HEK293 (cell line): ENCODE measurements around the gene ANXA4.

Source experiments
- CTCF ChIA-PET: fragments of 350-600 bp; formaldehyde crosslinking; extraction: SDS; loops from one replicate; lab custom pipeline; 2021; ENCODE audit warnings: antibody characterized with exemption; lab: Yijun Ruan, JAX
- POLR2A ChIA-PET: fragments of 300-600 bp; formaldehyde crosslinking; extraction: SDS; loops from one replicate; lab custom pipeline; 2020; ENCODE audit warnings: antibody characterized with exemption, inconsistent platforms; lab: Yijun Ruan, JAX
- H3K27ac ChIP-seq: fragments of 200-500 bp; sonication (Bioruptor generic); 2 replicates; pipeline ENCODE4 v1.5.1; 2014; ENCODE audit warnings: low read depth, low read length, control low read depth, inconsistent platforms; ENCODE audit errors: extremely low read depth
- H3K36me3 ChIP-seq, 2 experiments: fragments of 200-500 bp in 1 of 2; sonication (Bioruptor generic) in 1 of 2; 1 replicate in 1 of 2; 2 replicates in 1 of 2; pipeline ENCODE4 v1.5.1; 2014 to 2017; ENCODE audit warnings: inconsistent platforms in 2 of 2, low read length in 2 of 2; ENCODE audit not compliant: control insufficient read depth in 2 of 2, insufficient read depth in 1 of 2
- H3K4me1 ChIP-seq: fragments of 200-500 bp; sonication (Bioruptor generic); 2 replicates; pipeline ENCODE4 v1.5.1; 2014; ENCODE audit warnings: mild to moderate bottlenecking, low read length, inconsistent platforms; ENCODE audit not compliant: control insufficient read depth, insufficient read depth
- H3K4me3 ChIP-seq: 2 replicates; pipeline ENCODE4 v1.5.1; 2011; ENCODE audit warnings: low read depth, mild to moderate bottlenecking, control low read depth, low read length, moderate library complexity
- H3K9me3 ChIP-seq: fragments of 200-500 bp; sonication (Bioruptor generic); 2 replicates; pipeline ENCODE4 v1.5.1; 2014; ENCODE audit warnings: low read depth, low read length, inconsistent platforms; ENCODE audit not compliant: control insufficient read depth, insufficient read depth
- HOXD13 ChIP-seq: sonication (generic); formaldehyde crosslinking; IDR thresholded peaks from 2 replicates; pipeline ENCODE4 v1.8.0; 2022; ENCODE audit warnings: missing genetic modification reagents, borderline replicate concordance
- IKZF3 ChIP-seq: fragments of 450-650 bp; IDR thresholded peaks from 2 replicates; pipeline ENCODE4 v1.5.0; 2018; ENCODE audit warnings: missing biosample characterization, mild to moderate bottlenecking, missing genetic modification characterization, moderate library complexity
- KLF16 ChIP-seq: fragments of 450-650 bp; formaldehyde crosslinking; IDR thresholded peaks from 2 replicates; pipeline ENCODE4 v1.5.1; 2017; ENCODE audit warnings: missing biosample characterization, missing genetic modification characterization
- PBX3 ChIP-seq: sonication (generic); formaldehyde crosslinking; IDR thresholded peaks from 2 replicates; pipeline ENCODE4 v1.8.1; 2022; ENCODE audit warnings: mild to moderate bottlenecking, moderate library complexity, missing genetic modification reagents
- REPIN1 ChIP-seq: fragments of 450-650 bp; formaldehyde crosslinking; IDR thresholded peaks from 2 replicates; pipeline ENCODE4 v1.5.1; 2017; ENCODE audit warnings: missing biosample characterization, missing genetic modification characterization, low read depth
- YY1 ChIP-seq: fragments of 450-650 bp; formaldehyde crosslinking; IDR thresholded peaks from 2 replicates; pipeline ENCODE4 v1.5.1; 2018; ENCODE audit warnings: missing biosample characterization, missing genetic modification characterization
- ZBTB26 ChIP-seq: fragments of 450-650 bp; formaldehyde crosslinking; optimal IDR thresholded peaks from 2 replicates; pipeline ENCODE3; 2016; ENCODE audit warnings: missing biosample characterization, mild to moderate bottlenecking, missing genetic modification characterization
- ZFP69B ChIP-seq: fragments of 450-650 bp; formaldehyde crosslinking; IDR thresholded peaks from 2 replicates; pipeline ENCODE4 v1.5.1; 2016; ENCODE audit warnings: missing biosample characterization, missing genetic modification characterization
- ZNF132 ChIP-seq: fragments of 450-650 bp; formaldehyde crosslinking; IDR thresholded peaks from 2 replicates; pipeline ENCODE4 v1.5.1; 2017; ENCODE audit warnings: missing biosample characterization, missing genetic modification characterization, borderline replicate concordance
- ZNF214 ChIP-seq: fragments of 450-650 bp; formaldehyde crosslinking; IDR thresholded peaks from 2 replicates; pipeline ENCODE4 v1.5.1; 2017; ENCODE audit warnings: missing biosample characterization, mild to moderate bottlenecking, missing genetic modification characterization, borderline replicate concordance
- ZNF221 ChIP-seq: fragments of 450-650 bp; formaldehyde crosslinking; IDR thresholded peaks from 2 replicates; pipeline ENCODE4 v1.5.1; 2017; ENCODE audit warnings: missing biosample characterization, missing genetic modification characterization, borderline replicate concordance
- ZNF26 ChIP-seq: fragments of 450-650 bp; formaldehyde crosslinking; IDR thresholded peaks from 2 replicates; pipeline ENCODE4 v1.5.1; 2016; ENCODE audit warnings: missing biosample characterization, missing genetic modification characterization
- ZNF404 ChIP-seq: fragments of 450-650 bp; formaldehyde crosslinking; IDR thresholded peaks from 2 replicates; pipeline ENCODE4 v1.5.1; 2017; ENCODE audit warnings: missing biosample characterization, missing genetic modification characterization
- ZNF426 ChIP-seq: fragments of 450-650 bp; formaldehyde crosslinking; IDR thresholded peaks from 2 replicates; pipeline ENCODE4 v1.5.1; 2017; ENCODE audit warnings: missing biosample characterization, missing genetic modification characterization, mild to moderate bottlenecking, inconsistent platforms, moderate library complexity
- ZNF48 ChIP-seq: fragments of 450-650 bp; formaldehyde crosslinking; IDR thresholded peaks from 2 replicates; pipeline ENCODE4 v1.5.1; 2016; ENCODE audit warnings: missing biosample characterization, missing genetic modification characterization
- ZNF521 ChIP-seq: fragments of 450-650 bp; formaldehyde crosslinking; IDR thresholded peaks from 2 replicates; pipeline ENCODE4 v1.5.1; 2017; ENCODE audit warnings: missing biosample characterization, mild to moderate bottlenecking, missing genetic modification characterization
- ZNF529 ChIP-seq: fragments of 450-650 bp; formaldehyde crosslinking; IDR thresholded peaks from 2 replicates; pipeline ENCODE4 v1.5.1; 2017; ENCODE audit warnings: missing genetic modification characterization, missing biosample characterization; ENCODE audit not compliant: insufficient replicate concordance
- ZNF549 ChIP-seq: fragments of 450-650 bp; IDR thresholded peaks from 2 replicates; pipeline ENCODE4 v1.5.1; 2018; ENCODE audit warnings: missing biosample characterization, missing genetic modification characterization, mild to moderate bottlenecking, inconsistent platforms, moderate library complexity
- ZNF654 ChIP-seq: fragments of 450-650 bp; formaldehyde crosslinking; IDR thresholded peaks from 2 replicates; pipeline ENCODE4 v1.5.1; 2016; ENCODE audit warnings: low read depth, missing biosample characterization, missing genetic modification characterization
- ZNF677 ChIP-seq: fragments of 450-650 bp; IDR thresholded peaks from 2 replicates; pipeline ENCODE4 v1.5.0; 2018; ENCODE audit warnings: missing biosample characterization, mild to moderate bottlenecking, missing genetic modification characterization, moderate library complexity
- ZNF701 ChIP-seq: fragments of 450-650 bp; formaldehyde crosslinking; IDR thresholded peaks from 2 replicates; pipeline ENCODE4 v1.5.1; 2016; ENCODE audit warnings: missing biosample characterization, missing genetic modification characterization
- TF ChIP-seq, protein P1 (sequence below): fragments of 450-650 bp; formaldehyde crosslinking; IDR thresholded peaks from 2 replicates; pipeline ENCODE4 v1.5.1; 2016; ENCODE audit warnings: missing biosample characterization, missing genetic modification characterization
- TF ChIP-seq, protein P2 (sequence below): fragments of 450-650 bp; formaldehyde crosslinking; IDR thresholded peaks from 2 replicates; pipeline ENCODE4 v1.5.1; 2017; ENCODE audit warnings: missing biosample characterization, missing genetic modification characterization
- TF ChIP-seq, protein P3 (sequence below): fragments of 450-650 bp; formaldehyde crosslinking; IDR thresholded peaks from 2 replicates; pipeline ENCODE4 v1.5.1; 2017; ENCODE audit warnings: missing biosample characterization, missing genetic modification characterization

Gene ANXA4

GRCh38 chr2:69837533-69837932 lies 95.6 kb downstream of the ANXA4 start:
- ChIA-PET CTCF (interaction anchor here (0.6 to 3.5 kb wide), 2 partner anchors 112 to 115 kb away, joined by 3 to 9 read pairs; no protein-coding TSS in a partner anchor), POLR2A (interaction anchor here (0.7 kb wide), 1 partner anchor 111 kb away, joined by 3 read pairs; no protein-coding TSS in a partner anchor)
- H3K4me1 ChIP-seq = peaks cover 6% of the 10 kb centered on the region
- H3K27ac ChIP-seq = no peak overlapping the region
- H3K36me3 ChIP-seq = peaks cover 16 to 39% of the 10 kb centered on the region in 2 experiments; a peak in 2 of 3 replicates
- no peak overlapping the region for H3K4me3 ChIP-seq
- TF ChIP-seq ZNF404 (no peak), ZBTB26 (tag by site-specific recombination) (no peak), ZNF426 (tag by site-specific recombination) (no peak), ZNF654 (no peak)
- TF ChIP-seq, protein P1, sequence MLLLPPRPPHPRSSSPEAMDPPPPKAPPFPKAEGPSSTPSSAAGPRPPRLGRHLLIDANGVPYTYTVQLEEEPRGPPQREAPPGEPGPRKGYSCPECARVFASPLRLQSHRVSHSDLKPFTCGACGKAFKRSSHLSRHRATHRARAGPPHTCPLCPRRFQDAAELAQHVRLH (tag by site-specific recombination) = no peak
- TF ChIP-seq, protein P2, sequence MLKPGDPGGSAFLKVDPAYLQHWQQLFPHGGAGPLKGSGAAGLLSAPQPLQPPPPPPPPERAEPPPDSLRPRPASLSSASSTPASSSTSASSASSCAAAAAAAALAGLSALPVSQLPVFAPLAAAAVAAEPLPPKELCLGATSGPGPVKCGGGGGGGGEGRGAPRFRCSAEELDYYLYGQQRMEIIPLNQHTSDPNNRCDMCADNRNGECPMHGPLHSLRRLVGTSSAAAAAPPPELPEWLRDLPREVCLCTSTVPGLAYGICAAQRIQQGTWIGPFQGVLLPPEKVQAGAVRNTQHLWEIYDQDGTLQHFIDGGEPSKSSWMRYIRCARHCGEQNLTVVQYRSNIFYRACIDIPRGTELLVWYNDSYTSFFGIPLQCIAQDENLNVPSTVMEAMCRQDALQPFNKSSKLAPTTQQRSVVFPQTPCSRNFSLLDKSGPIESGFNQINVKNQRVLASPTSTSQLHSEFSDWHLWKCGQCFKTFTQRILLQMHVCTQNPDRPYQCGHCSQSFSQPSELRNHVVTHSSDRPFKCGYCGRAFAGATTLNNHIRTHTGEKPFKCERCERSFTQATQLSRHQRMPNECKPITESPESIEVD = no peak
- no peaks in the 10 kb centered on the region for H3K9me3 ChIP-seq

- no peak for TF ChIP-seq ZNF132 (tag by site-specific recombination)
- TF ChIP-seq IKZF3 (tag by site-specific recombination) = no peak
- TF ChIP-seq ZNF48 (tag by site-specific recombination) = no peak
- no peak for TF ChIP-seq ZNF549 (tag by site-specific recombination)
- TF ChIP-seq ZNF529 (tag by site-specific recombination) = no peak
- no peak for TF ChIP-seq ZNF214 (tag by site-specific recombination)
- TF ChIP-seq HOXD13 (CRISPR knock-in tag) = no peak
- no peak for TF ChIP-seq ZFP69B
- no peaks in the 10 kb centered on the region for H3K4me1 ChIP-seq
- ChIA-PET CTCF (no interaction called here), POLR2A (no interaction called here)
- H3K36me3 ChIP-seq = peaks cover 29 to 67% of the 10 kb centered on the region in 2 experiments
- H3K27ac ChIP-seq = no peak overlapping the region
- H3K9me3 ChIP-seq = no peaks in the 10 kb centered on the region
- no peak overlapping the region for H3K4me3 ChIP-seq
Measured at GRCh38 chr2:69843993-69844392, 102.1 kb downstream of the ANXA4 start.

DNA sequence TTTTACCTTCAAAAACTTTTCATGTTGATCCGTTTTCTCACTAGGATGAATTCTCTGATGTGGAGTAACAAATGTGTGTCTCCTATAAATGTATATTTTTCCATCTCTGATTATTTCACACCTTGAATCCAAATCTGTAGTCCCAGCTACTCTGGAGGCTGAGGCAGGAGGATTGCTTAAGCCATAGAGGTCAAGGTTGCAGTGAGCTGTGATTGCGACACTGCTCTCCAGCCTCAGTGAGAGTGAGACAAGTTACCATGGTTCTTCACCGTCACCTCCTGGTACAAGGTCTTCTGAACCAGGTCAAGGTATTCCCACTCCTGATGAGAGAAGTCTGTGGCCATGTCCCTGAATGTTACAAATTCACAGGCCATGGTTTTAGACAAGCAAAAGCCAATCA lies 102.6 kb downstream of the ANXA4 start:
- ChIA-PET CTCF (no interaction called here), POLR2A (no interaction called here)
- TF ChIP-seq ZNF26 (tag by site-specific recombination) (no peak), REPIN1 (tag by site-specific recombination) (no peak), ZNF654 (no peak), ZNF426 (tag by site-specific recombination) (no peak), ZNF221 (tag by site-specific recombination) (no peak), ZNF677 (no peak), KLF16 (tag by site-specific recombination) (no peak), ZNF521 (tag by site-specific recombination) (no peak), YY1 (tag by site-specific recombination) (no peak), ZNF701 (tag by site-specific recombination) (no peak), PBX3 (no peak)
- TF ChIP-seq, protein P3, sequence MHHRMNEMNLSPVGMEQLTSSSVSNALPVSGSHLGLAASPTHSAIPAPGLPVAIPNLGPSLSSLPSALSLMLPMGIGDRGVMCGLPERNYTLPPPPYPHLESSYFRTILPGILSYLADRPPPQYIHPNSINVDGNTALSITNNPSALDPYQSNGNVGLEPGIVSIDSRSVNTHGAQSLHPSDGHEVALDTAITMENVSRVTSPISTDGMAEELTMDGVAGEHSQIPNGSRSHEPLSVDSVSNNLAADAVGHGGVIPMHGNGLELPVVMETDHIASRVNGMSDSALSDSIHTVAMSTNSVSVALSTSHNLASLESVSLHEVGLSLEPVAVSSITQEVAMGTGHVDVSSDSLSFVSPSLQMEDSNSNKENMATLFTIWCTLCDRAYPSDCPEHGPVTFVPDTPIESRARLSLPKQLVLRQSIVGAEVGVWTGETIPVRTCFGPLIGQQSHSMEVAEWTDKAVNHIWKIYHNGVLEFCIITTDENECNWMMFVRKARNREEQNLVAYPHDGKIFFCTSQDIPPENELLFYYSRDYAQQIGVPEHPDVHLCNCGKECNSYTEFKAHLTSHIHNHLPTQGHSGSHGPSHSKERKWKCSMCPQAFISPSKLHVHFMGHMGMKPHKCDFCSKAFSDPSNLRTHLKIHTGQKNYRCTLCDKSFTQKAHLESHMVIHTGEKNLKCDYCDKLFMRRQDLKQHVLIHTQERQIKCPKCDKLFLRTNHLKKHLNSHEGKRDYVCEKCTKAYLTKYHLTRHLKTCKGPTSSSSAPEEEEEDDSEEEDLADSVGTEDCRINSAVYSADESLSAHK (tag by site-specific recombination) = no peak
- Histone ChIP-seq H3K9me3 (no peaks in the 10 kb centered on the region), H3K4me1 (no peaks in the 10 kb centered on the region), H3K4me3 (no peak overlapping the region), H3K36me3 (peaks cover 33 to 67% of the 10 kb centered on the region in 2 experiments), H3K27ac (no peak overlapping the region)
